ENCODE measurements around the gene B3GALNT2.

DNA sequence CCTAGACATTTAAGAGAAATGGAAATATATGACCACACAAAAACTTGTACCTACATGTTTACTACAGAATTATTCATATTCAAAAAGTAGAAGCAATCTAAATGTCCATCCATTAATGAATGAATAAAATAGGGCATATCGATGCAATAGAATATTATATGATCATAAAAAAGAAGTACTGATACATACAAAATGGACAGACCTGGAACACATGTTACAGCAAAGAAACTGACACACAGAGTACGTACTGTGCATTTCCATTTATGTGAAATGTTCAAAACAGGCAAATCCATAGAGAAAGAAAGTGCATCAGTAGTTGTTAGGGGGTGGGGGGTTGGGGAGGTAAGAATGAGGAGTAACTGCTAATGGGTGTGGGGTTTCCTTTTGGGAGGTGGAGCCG lies 39.2 kb downstream of the B3GALNT2 start:
- TF ChIP-seq EZH2 (IDR thresholded peaks at IDR 0.05; ENCODE audit: low read depth): no peak
- TF ChIP-seq, protein P1, sequence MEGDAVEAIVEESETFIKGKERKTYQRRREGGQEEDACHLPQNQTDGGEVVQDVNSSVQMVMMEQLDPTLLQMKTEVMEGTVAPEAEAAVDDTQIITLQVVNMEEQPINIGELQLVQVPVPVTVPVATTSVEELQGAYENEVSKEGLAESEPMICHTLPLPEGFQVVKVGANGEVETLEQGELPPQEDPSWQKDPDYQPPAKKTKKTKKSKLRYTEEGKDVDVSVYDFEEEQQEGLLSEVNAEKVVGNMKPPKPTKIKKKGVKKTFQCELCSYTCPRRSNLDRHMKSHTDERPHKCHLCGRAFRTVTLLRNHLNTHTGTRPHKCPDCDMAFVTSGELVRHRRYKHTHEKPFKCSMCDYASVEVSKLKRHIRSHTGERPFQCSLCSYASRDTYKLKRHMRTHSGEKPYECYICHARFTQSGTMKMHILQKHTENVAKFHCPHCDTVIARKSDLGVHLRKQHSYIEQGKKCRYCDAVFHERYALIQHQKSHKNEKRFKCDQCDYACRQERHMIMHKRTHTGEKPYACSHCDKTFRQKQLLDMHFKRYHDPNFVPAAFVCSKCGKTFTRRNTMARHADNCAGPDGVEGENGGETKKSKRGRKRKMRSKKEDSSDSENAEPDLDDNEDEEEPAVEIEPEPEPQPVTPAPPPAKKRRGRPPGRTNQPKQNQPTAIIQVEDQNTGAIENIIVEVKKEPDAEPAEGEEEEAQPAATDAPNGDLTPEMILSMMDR (conservative IDR thresholded peaks at IDR 0.05): no peak
